GM18520 (cell line): ENCODE data around the gene LY6G6C.

Source experiments
- ATAC-seq: cut with Tn5 transposase; IDR thresholded peaks from one replicate; pipeline ENCODE4 v1.9.1; 2021; ENCODE audit not compliant: unreplicated experiment

LY6G6C gene

GRCh38 chr6:31742894-31743293 lies 21.3 kb upstream of the LY6G6C start:
- ATAC-seq = no peak

DNA sequence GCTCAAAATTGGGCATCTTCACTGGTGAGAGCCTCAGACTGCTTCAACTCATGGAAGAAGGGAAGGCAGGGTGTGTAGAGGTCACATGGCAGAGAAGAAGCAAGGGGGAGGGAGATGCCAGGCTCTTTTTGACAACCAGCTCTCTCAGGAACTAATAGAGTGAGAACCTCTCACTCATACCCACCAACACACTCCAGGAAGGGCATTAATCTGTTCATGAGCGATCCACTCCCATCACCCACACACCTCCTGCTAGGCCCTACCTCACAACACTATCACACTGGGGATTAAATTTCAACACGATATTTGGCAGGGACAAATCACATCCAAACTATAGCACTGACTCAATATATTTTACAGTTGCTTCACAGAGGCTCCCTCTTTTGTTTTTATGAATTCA lies 20.3 kb upstream of the LY6G6C start:
- no peak for ATAC-seq

GRCh38 chr6:31740397-31741223 lies 19.1 kb upstream of the LY6G6C start:
- ATAC-seq = no peak

DNA sequence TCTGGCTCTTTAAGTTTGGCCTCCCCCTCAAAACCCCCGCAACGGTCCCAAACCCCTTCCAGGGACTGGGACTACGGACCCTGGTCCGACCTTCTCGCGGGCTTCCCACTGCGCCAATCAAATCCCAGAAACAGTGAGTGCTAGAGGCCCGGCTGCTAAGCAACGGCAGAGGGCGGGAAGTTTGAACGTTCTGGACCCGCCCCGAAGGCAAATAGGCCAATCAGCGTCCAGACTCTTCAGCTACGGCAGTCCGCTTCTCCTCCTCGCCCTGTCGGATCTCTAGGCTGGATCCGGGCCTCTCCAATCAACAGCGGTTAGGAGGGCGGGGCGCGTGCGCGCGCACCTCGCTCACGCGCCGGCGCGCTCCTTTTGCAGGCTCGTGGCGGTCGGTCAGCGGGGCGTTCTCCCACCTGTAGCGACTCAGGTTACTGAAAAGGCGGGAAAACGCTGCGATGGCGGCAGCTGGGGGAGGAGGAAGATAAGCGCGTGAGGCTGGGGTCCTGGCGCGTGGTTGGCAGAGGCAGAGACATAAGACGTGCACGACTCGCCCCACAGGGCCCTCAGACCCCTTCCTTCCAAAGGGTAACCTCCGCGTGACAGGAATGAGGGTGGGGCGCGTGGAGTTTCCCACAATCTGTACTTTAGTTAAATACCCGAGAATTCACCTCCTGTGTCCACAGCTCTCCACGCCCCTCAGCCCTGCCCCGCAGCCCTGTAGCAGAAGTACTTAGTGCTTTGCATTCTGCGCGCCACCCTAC lies 18.3 kb upstream of the LY6G6C start, which contains the start of gene MSH5:
Gene MSH5, plus strand, starts transcription at position 367 of the 758 bp plus-strand sequence. CDS start 462 bp downstream, outside the sequence.
- peak; percentile 78 for ATAC-seq

DNA sequence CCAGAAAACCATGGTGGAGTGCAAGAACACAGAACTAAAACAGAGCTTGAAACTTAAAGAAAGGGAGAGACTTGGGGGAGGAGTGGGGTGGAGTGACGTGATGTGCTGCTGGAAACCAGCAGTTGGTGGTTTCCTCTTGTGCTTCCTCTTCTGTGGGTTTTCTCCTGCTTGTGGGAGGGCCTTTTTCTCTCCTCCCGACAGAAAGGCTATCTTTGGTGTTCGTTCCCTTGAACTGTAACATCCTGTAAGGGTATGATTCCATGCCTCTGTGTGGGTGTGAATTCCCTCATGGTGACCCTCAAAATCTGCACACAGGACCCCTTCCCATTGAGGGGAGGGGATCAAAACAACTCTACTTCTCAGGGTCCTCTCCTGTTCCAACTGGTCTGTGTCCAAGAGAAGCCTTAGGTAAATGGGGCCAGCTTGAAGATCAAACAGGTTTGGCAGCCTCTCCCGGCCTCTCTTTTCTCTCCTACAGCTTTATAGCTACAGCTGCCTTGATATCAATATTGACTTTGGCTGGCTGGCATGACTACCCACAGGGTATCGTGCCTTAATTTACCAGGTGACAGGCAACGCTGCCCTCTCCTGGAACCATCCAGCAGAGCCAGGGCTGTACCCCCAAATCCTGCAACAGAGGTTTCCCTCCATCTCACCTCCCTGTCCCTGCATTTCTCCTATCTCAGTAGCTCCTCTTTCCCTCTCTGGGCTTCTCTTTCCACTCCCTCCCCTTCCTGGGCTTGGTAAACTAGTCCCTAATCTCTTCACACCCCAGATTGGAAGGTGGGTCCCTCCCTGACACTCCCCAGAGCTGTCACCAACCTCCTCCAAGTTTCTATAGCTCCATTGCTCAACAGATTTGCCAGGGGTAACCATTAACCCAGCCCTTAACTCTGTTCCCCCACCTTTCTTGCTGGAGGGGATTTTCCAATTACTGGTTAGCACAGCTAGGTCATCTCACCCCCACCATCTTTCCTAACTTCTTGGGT lies 16.7 kb upstream of the LY6G6C start:
- no peak for ATAC-seq

- ATAC-seq = no peak
These were observed 15.9 kb upstream of the LY6G6C start for GRCh38 chr6:31737315-31737990.

GRCh38 chr6:31736768-31737314 lies 15.3 kb upstream of the LY6G6C start:
- no peak for ATAC-seq

DNA sequence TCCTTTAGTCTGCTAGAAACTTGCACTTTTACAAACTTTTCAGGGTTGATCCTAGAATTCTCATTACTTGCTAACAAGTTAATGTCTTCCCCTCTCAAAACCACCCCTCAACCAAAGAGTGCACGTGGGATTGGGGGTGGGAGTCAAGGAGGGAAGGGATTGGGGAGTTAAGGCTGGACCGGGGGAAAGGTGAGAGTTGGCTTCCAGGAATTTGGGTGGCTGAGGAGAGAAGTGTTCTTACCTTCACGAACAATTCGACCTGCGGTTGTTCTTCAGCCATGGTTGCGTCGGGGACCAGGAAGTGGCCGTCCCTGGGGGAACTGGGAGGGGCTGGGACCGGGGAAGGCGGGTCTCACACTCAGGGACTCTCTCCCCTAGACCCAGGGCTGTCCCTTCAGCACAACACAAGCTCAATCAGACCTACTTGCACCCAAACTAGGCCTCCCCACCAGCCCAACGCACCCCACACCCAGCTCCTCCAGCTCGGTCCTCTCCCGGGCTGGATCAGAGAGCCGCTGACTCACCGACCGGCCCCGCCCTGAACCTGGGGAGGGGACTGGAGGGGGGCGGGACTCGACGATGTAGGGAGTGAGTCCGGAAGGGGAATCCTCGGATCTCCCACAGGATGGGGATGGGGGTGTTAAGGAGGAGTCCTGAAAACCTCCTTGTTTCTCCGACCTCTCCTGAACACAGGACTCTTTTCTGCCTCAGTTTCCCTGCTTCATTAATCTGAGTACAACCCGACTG lies 14.6 kb upstream of the LY6G6C start, which contains the start of gene CLIC1:
Gene CLIC1, minus strand, starts transcription at position 510 of the 747 bp plus-strand sequence. Its CDS starts 230 bp downstream, at position 280.
- no peak for ATAC-seq

- ATAC-seq = peak; percentile 25
These were observed 13.4 kb upstream of the LY6G6C start for GRCh38 chr6:31734821-31735406.

DNA sequence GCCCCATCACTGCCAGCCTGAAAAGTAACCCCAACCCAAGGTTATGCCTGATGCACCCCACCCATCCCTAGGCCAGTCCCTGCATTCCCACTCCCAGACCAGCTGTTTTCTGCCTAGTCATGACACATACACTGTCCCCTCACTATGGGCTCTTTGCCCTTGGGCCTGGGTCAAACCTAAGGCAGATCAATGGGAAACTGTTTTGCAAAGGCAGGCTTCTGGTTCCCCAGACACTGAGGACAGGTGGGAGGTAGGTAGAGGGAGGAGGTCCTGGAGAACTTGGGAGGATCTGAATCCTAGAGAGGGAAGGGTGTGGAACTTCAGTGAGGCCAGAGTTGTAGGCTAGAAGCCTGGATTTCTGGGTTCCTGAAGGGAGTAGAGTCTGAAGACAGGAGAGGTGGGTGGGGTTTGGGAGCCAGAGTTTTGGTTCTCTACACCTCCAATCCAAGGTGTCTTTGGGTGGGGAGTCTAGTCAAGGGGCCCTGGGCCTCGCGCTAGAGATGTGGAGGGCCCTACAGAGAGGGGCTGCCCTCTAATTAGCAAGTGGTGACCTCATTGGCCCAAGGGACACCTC lies 12.8 kb upstream of the LY6G6C start:
- no peak for ATAC-seq

DNA sequence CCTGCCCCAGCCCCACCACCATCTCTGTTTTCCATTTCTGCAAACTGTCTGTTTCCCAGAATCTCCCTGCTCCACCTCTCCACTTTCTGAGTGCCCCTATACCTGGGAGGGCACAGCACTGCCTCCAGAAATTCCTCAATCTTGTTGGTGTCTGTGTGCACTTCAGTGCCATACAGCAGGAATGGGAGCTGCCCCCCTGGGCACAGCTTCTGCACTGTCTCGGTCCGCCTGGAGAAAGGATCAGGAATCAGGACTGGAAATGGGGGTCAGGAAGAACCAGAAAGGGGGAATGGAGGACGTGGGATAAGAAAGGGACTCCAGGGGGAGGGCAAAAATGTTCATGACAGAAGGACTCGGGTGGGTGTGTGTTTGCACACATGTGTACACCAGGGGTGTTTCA lies 12.2 kb upstream of the LY6G6C start:
- no peak for ATAC-seq

GRCh38 chr6:31732029-31732428 lies 10.5 kb upstream of the LY6G6C start:
- ATAC-seq = no peak

- ATAC-seq = no peak
These were observed 9.1 kb upstream of the LY6G6C start for GRCh38 chr6:31730631-31731086.

DNA sequence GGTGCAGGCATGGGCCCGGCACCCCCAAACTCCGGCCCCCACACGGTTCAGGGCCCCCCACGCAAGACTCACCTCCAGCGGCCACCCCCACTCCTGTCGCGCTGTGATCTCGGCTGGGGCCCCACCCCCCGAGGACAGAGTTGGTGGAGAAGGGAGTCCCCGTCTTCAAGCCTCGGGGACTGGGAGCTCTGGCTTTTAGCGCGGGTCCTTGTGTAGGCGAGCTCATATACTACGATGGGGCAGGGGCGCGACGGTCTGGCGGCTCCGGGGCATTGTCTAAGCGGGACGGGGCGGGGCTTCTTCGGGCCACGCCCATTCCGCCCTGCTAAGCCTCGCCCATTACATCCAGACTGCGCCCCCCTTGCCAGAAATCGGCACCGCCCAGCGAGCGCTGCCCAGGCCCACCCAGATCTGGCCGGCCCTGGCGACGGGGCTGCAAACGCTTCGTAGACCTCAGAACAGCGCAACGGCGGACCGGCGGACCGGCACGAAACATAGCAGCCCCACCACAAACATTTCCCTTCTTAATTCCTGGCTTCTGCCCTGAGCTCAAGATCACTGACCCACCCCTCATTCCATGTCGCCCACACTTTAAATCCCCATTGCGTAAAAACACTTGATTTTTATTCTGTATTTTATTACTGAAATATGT lies 8.6 kb upstream of the LY6G6C start:
- no peak for ATAC-seq

- ATAC-seq = no peak
These were observed 8.0 kb upstream of the LY6G6C start for GRCh38 chr6:31729515-31729978.

- no peak for ATAC-seq
These were observed 7.4 kb upstream of the LY6G6C start, which contains the start of gene DDAH2 for GRCh38 chr6:31728767-31729514. DDAH2 (minus strand) TSS chr6:31729299; CDS start chr6:31729161, 138 bp downstream.
